WTC11 (cell line): ENCODE measurements around the gene PAOX. TPM values are rescaled to one million over a fixed set of nuclear protein-coding genes. Genes with fewer than 3 reads are reported as not detected.

ENCODE experiments used
- AFF4 ChIP-seq: sonication (generic); formaldehyde crosslinking; IDR thresholded peaks from 2 replicates; pipeline ENCODE4 v1.8.1; 2023; ENCODE audit warnings: mild to moderate bottlenecking, missing genetic modification reagents, borderline replicate concordance
- AR ChIP-seq: fragments of 250-450 bp; sonication (Bioruptor Pico); IDR thresholded peaks from 2 replicates; pipeline ENCODE4 v1.9.0; 2021; ENCODE audit warnings: mild to moderate bottlenecking
- ATF2 ChIP-seq: sonication (generic); formaldehyde crosslinking; IDR thresholded peaks from 2 replicates; pipeline ENCODE4 v1.8.1; 2022; ENCODE audit warnings: low read depth, missing genetic modification reagents, borderline replicate concordance
- ATF3 ChIP-seq: sonication (generic); formaldehyde crosslinking; conservative IDR thresholded peaks from 2 replicates; pipeline ENCODE4 v1.8.1; 2022; ENCODE audit warnings: mild to moderate bottlenecking, missing genetic modification reagents
- ATF6 ChIP-seq: sonication (generic); formaldehyde crosslinking; IDR thresholded peaks from 2 replicates; pipeline ENCODE4 v1.8.1; 2023; ENCODE audit warnings: mild to moderate bottlenecking, missing genetic modification reagents
- CREB1 ChIP-seq: sonication (generic); formaldehyde crosslinking; IDR thresholded peaks from 2 replicates; pipeline ENCODE4 v1.8.0; 2023; ENCODE audit warnings: mild to moderate bottlenecking, missing genetic modification reagents
- CREM ChIP-seq: sonication (generic); formaldehyde crosslinking; IDR thresholded peaks from 2 replicates; pipeline ENCODE4 v1.8.1; 2022; ENCODE audit warnings: mild to moderate bottlenecking, missing genetic modification reagents, moderate library complexity
- E2F1 ChIP-seq: sonication (generic); formaldehyde crosslinking; IDR thresholded peaks from 2 replicates; pipeline ENCODE4 v1.8.0; 2022; ENCODE audit warnings: mild to moderate bottlenecking, missing genetic modification reagents
- ESRRA ChIP-seq: sonication (generic); formaldehyde crosslinking; IDR thresholded peaks from 2 replicates; pipeline ENCODE4 v1.8.1; 2022; ENCODE audit warnings: mild to moderate bottlenecking, missing genetic modification reagents, borderline replicate concordance
- HMGXB4 ChIP-seq: sonication (generic); formaldehyde crosslinking; IDR thresholded peaks from 2 replicates; pipeline ENCODE4 v1.8.1; 2023; ENCODE audit warnings: mild to moderate bottlenecking, moderate library complexity, missing genetic modification reagents
- IRF2 ChIP-seq: sonication (generic); formaldehyde crosslinking; IDR thresholded peaks from 2 replicates; pipeline ENCODE4 v1.8.0; 2022; ENCODE audit warnings: low read depth, missing genetic modification reagents, borderline replicate concordance
- JAZF1 ChIP-seq: fragments of 250-450 bp; sonication (Bioruptor Pico); IDR thresholded peaks from 2 replicates; pipeline ENCODE4 v1.9.0; 2021; ENCODE audit warnings: moderate library complexity, mild to moderate bottlenecking, inconsistent platforms
- MLX ChIP-seq: sonication (generic); formaldehyde crosslinking; IDR thresholded peaks from 2 replicates; pipeline ENCODE4 v1.8.1; 2023; ENCODE audit warnings: mild to moderate bottlenecking, missing genetic modification reagents, moderate library complexity
- MXD4 ChIP-seq: fragments of 250-450 bp; sonication (Bioruptor Pico); IDR thresholded peaks from 2 replicates; pipeline ENCODE4 v1.8.0; 2021; ENCODE audit warnings: mild to moderate bottlenecking, moderate library complexity, borderline replicate concordance
- MYBL2 ChIP-seq: sonication (generic); formaldehyde crosslinking; IDR thresholded peaks from 2 replicates; pipeline ENCODE4 v1.8.1; 2023; ENCODE audit warnings: mild to moderate bottlenecking, moderate library complexity, missing genetic modification reagents
- SMAD4 ChIP-seq: sonication (generic); formaldehyde crosslinking; IDR thresholded peaks from 2 replicates; pipeline ENCODE4 v1.8.0; 2022; ENCODE audit warnings: mild to moderate bottlenecking, missing genetic modification reagents
- SOX15 ChIP-seq: fragments of 250-450 bp; sonication (Bioruptor Pico); IDR thresholded peaks from 2 replicates; pipeline ENCODE4 v1.9.0; 2021; ENCODE audit warnings: mild to moderate bottlenecking
- TEAD4 ChIP-seq: sonication (generic); formaldehyde crosslinking; IDR thresholded peaks from 2 replicates; pipeline ENCODE4 v1.8.0; 2022; ENCODE audit warnings: mild to moderate bottlenecking, missing genetic modification reagents
- USF1 ChIP-seq: sonication (generic); formaldehyde crosslinking; IDR thresholded peaks from 2 replicates; pipeline ENCODE4 v1.8.0; 2022; ENCODE audit warnings: mild to moderate bottlenecking, missing genetic modification reagents
- ZNF232 ChIP-seq: sonication (generic); formaldehyde crosslinking; IDR thresholded peaks from 2 replicates; pipeline ENCODE4 v1.8.0; 2022; ENCODE audit warnings: mild to moderate bottlenecking, missing genetic modification reagents
- ZNF263 ChIP-seq: sonication (generic); formaldehyde crosslinking; IDR thresholded peaks from 2 replicates; pipeline ENCODE4 v1.8.1; 2022; ENCODE audit warnings: low read depth, mild to moderate bottlenecking, moderate library complexity, missing genetic modification reagents
- ZNF416 ChIP-seq: fragments of 250-450 bp; sonication (Bioruptor Pico); IDR thresholded peaks from 2 replicates; pipeline ENCODE4 v1.9.0; 2021; ENCODE audit warnings: mild to moderate bottlenecking, inconsistent platforms
- total RNA-seq: library from RNA; stranded (reverse); gene quantifications from 3 replicates; pipeline ENCODE4 v1.2.3, GENCODE V29; 2021

The PAOX gene
- total RNA-seq, 1 experiment from 2014 or later, result 3.6 TPM

GRCh38 chr10:133357285-133358161 lies 21.5 kb upstream of the PAOX start, which contains the start of gene FUOM (continued):
- no peak for TF ChIP-seq AFF4 (CRISPR knock-in tag)
- no peak for TF ChIP-seq ZNF232 (CRISPR knock-in tag)
- TF ChIP-seq ATF6, result no peak
- TF ChIP-seq SOX15 (CRISPR knock-in tag), result no peak
- 0 out of 2 replicates have a peak, but pooled peaks have one; percentile 29 for TF ChIP-seq HMGXB4 (CRISPR knock-in tag)
- TF ChIP-seq E2F1 (CRISPR knock-in tag), result no peak
- no peak for TF ChIP-seq ATF2 (CRISPR knock-in tag)
- TF ChIP-seq USF1 (CRISPR knock-in tag), result peak; percentile 42; the same call in 1 of the 2 replicates
- 0 out of 2 replicates have a peak, but pooled peaks have one; percentile 11 for TF ChIP-seq ZNF263
- no peak for TF ChIP-seq TEAD4 (CRISPR knock-in tag)
- 0 out of 2 replicates have a peak, but pooled peaks have one; percentile 32 for TF ChIP-seq MYBL2 (CRISPR knock-in tag)
- no peak for TF ChIP-seq JAZF1 (CRISPR knock-in tag)
- TF ChIP-seq ESRRA (CRISPR knock-in tag), result no peak
- no peak for TF ChIP-seq SMAD4 (CRISPR knock-in tag)
- TF ChIP-seq AR (CRISPR knock-in tag), result no peak
- no peak for TF ChIP-seq IRF2 (CRISPR knock-in tag)
- TF ChIP-seq MXD4 (CRISPR knock-in tag), result no peak
- TF ChIP-seq CREB1 (CRISPR knock-in tag), result no peak
- 0 out of 2 replicates have a peak, but pooled peaks have one; percentile 39 for TF ChIP-seq CREM
- TF ChIP-seq MLX, result no peak
- TF ChIP-seq ATF3 (CRISPR knock-in tag), result no peak
- 0 out of 2 replicates have a peak, but pooled peaks have one; percentile 53 for TF ChIP-seq ZNF416 (CRISPR knock-in tag)
